Measurements from ENCODE around the gene PPM1L.

The PPM1L gene

GRCh38 chr3:160810362-160811236 lies 54.6 kb downstream of the PPM1L start:
- no peak for DNase-seq

- DNase-seq = no peak
Measured at GRCh38 chr3:160811237-160811548, 55.2 kb downstream of the PPM1L start.

GRCh38 chr3:160812304-160812703 lies 56.3 kb downstream of the PPM1L start:
- DNase-seq = no peak

- no peak for DNase-seq
Measured at GRCh38 chr3:160815280-160815679, 59.2 kb downstream of the PPM1L start.

GRCh38 chr3:160820022-160820421 lies 64.0 kb downstream of the PPM1L start:
- no peak for DNase-seq

GRCh38 chr3:160820430-160820829 lies 64.4 kb downstream of the PPM1L start:
- DNase-seq = no peak

- DNase-seq = no peak
Measured at GRCh38 chr3:160822936-160823335, 66.9 kb downstream of the PPM1L start.

GRCh38 chr3:160825311-160825800 lies 69.3 kb downstream of the PPM1L start:
- DNase-seq = no peak

- DNase-seq = no peak
Measured at GRCh38 chr3:160826408-160826807, 70.4 kb downstream of the PPM1L start.

- no peak for DNase-seq
Measured at GRCh38 chr3:160826991-160827390, 71.0 kb downstream of the PPM1L start.

- DNase-seq = no peak
Measured at GRCh38 chr3:160827516-160827915, 71.5 kb downstream of the PPM1L start.

- no peak for DNase-seq
Measured at GRCh38 chr3:160828880-160829279, 72.8 kb downstream of the PPM1L start.

- DNase-seq = no peak
Measured at GRCh38 chr3:160829486-160830009, 73.5 kb downstream of the PPM1L start.

GRCh38 chr3:160830796-160831195 lies 74.8 kb downstream of the PPM1L start:
- no peak for DNase-seq

GRCh38 chr3:160831401-160831800 lies 75.4 kb downstream of the PPM1L start:
- DNase-seq = no peak

GRCh38 chr3:160837394-160837980 lies 81.5 kb downstream of the PPM1L start:
- DNase-seq = no peak

- DNase-seq = no peak
Measured at GRCh38 chr3:160840590-160840989, 84.6 kb downstream of the PPM1L start.

GRCh38 chr3:160841455-160841854 lies 85.4 kb downstream of the PPM1L start:
- DNase-seq = no peak

GRCh38 chr3:160842021-160843005 lies 86.3 kb downstream of the PPM1L start:
- no peak for DNase-seq

- DNase-seq = no peak
Measured at GRCh38 chr3:160851629-160852210, 95.7 kb downstream of the PPM1L start.

GRCh38 chr3:160852856-160853255 lies 96.8 kb downstream of the PPM1L start:
- no peak for DNase-seq

GRCh38 chr3:160856450-160856849 lies 100.4 kb downstream of the PPM1L start:
- no peak for DNase-seq

Data from activated gamma-delta T cell (primary cell).